EH (cell line): ENCODE measurements around the gene TLNRD1.
"Not testable (repeated sequence)": the region's sequence is repeated elsewhere in the genome, so short reads cannot be mapped to it uniquely, and the experiment has no call there.

ENCODE experiments used
- DNase-seq: peaks from one replicate; pipeline ENCODE4 v3.0.0-alpha.2; 2015; ENCODE audit warnings: low read depth

The TLNRD1 gene

DNA sequence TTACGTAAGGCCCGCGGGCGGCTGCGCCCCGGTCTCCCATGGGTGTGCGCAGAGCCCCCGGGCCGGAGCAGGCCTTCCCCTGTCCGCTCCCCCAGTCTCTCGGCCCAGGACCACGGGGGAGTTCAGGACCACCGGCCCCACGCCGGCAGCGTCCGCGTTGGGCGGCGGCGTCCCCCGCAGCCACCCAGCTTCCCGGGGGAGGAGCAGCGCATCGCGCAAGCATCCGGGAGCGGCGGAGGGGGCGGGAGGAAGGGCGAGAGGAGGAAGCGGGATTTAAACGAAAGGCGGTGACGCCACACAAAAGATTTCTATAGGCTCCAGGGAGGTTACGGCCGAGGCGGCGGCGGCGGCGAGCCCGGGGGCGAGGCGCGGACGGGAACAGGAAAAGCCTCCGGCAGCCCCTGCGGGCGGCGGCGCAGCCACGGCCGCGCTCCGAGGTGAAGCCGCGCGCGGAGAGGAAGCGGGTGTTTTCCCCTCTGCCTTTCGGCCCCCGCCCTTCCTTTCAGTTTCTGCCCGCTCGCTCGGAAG lies at the start of gene TLNRD1:
Gene TLNRD1 (plus strand): TSS at position 300 of the 528 bp plus-strand sequence. CDS start 1,349 bp downstream, outside the sequence.
- peak; percentile 94 for DNase-seq

DNA sequence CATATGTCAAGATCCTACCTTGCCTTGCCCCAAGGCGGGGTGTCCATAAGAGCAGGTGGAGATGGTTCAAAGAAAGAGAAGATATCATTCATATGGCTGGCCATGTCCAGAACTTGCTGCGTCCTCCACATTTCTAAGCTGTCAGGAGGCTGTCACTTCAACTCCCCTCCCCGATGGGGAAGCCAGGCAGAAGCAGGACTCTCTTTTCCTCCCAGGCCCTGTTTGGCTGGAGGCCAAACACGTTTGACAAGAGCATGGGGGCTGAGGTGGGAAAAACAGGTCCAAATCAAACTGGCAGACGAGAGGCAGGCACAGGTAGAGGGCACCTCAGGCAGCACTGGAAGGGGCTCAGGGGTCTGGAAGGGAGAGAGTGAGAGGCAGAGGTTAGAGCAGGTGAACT lies 48.8 kb upstream of the TLNRD1 start:
- DNase-seq, result no peak

- DNase-seq, result peak; percentile 58
Observed at GRCh38 chr15:80953001-80953952, 47.4 kb upstream of the TLNRD1 start.

- peak; percentile 40 for DNase-seq
Observed at GRCh38 chr15:80953953-80954778, 46.6 kb upstream of the TLNRD1 start.

GRCh38 chr15:80955571-80956452 lies 44.9 kb upstream of the TLNRD1 start:
- DNase-seq, result peak; percentile 94

DNA sequence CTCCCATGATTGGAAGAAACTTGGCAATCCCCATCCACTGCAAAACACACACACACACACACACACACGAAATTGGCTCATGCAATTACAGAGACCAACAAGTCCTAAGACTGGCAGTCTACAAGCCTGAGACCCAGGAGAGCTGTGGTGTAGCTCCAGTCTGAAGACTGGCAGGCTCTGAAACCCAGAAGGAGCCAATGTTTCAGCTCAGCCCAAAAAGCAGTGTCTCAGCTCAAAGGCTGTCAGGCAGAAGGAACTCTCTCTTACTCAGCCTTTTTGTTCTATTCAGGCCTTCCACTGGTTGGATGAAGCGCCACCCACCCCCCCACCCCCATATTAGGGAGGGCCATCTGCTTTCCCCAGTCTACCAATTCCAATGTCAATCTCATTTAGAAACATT lies 43.2 kb upstream of the TLNRD1 start:
- DNase-seq, result no peak

DNA sequence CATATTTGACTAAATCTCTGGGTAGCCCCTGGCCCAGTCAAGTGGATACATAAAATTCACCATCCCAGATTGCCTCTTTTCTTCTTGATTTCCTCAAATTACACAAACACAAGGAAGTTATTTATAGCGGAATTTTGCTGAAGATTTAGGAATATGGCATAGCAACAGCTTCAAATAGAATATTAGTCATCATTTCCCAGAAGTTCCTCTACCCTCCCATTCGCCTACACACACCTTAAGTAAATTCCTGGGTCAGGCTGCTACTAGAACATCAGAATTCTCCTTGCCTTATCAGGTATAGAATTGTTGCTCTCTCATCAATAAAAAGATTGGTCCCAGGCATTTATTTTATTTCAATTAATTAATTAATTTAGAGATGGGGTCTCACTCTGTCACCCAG lies 42.7 kb upstream of the TLNRD1 start:
- DNase-seq, result no peak

DNA sequence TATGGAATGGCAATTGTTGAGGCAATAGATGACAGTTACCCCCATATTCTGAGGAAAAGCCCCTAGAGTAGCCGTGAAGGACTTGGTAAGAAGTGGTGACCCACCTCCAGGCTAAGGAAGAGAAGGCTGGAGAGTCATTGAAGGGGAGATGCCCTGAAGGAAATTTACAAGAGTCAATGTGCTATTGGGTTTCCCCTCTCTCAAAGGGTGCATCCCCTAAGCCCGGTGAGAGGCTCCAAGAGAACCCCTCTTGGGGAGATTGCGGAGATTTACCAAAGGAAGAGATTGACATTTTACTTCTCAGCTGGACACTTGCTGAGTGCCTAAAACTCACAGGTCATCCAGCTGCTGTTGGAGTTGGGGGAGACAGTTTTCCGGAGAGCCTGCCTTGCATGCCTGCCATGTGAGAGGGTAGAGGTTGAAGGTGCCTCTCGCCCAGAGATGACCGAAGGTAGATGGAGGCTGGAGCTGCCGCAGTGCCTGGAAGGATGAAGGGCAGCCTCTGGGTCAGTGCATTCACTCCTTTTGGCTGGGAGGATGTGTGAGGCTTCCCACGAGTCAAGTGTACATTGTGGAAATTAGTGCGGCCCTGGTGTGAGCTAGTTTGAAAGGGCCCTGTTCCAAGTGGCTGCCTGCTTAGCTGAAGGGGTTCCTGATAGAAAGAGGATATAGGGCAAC lies 41.8 kb upstream of the TLNRD1 start:
- no peak for DNase-seq

GRCh38 chr15:80965454-80965853 lies 35.3 kb upstream of the TLNRD1 start:
- DNase-seq, result not testable (repeated sequence)

DNA sequence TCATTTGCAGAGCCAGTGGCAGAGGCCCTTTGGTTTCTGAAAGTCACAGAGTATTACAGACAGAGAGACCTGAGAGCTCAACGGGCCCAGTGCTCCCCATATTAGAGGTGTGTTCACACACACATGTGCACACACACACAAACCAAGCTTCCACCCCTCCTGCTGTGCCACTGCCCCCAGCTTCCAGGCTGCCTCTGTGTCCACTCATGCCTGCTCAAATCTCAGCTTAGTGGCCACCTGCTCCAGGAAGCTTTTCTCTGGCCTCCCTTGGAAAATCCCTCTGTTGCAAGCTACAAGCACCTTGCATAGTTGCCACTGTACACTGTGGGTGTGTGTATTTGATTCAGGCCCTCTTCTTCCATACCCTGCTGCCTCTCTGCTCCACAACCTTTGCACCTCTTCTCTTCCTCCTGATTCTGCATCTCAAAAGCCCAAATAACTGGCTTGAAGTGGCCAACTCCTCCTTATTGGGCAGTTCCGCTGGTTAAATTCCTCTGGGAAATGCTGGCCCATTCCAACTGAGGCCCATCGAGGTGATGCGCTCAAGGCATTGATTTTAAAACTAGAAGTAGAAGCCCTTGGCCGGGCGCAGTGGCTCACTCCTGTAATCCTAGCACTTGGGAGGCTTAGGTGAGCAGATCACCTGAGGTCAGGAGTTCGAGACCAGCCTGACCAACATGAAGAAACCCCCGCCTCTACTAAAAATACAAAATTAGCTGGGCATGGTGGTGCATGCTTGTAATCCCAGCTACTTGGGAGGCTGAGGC lies 34.1 kb upstream of the TLNRD1 start:
- no peak for DNase-seq

- peak; percentile 86 for DNase-seq
Observed at GRCh38 chr15:80967451-80967850, 33.3 kb upstream of the TLNRD1 start.

GRCh38 chr15:80967991-80968510 lies 32.7 kb upstream of the TLNRD1 start:
- no peak for DNase-seq

DNA sequence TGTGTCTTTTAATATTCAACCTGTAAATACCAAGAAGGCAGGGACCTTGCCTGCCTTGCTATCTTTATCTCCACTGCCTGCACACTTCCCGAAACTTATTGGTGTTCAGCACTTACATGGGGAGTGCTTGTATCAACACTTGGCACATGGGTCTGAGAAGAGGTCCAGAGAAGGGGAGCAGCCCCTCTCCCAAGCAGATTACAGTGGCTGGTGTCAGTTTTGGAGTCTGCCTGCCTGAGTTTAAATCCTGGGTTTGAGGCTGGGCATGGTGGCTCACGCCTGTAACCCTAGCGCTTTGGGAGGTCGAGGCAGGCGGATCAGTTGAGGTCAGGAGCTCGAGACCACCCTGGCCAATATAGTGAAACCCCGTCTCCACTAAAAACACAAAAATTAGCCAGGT lies 31.4 kb upstream of the TLNRD1 start:
- no peak for DNase-seq

DNA sequence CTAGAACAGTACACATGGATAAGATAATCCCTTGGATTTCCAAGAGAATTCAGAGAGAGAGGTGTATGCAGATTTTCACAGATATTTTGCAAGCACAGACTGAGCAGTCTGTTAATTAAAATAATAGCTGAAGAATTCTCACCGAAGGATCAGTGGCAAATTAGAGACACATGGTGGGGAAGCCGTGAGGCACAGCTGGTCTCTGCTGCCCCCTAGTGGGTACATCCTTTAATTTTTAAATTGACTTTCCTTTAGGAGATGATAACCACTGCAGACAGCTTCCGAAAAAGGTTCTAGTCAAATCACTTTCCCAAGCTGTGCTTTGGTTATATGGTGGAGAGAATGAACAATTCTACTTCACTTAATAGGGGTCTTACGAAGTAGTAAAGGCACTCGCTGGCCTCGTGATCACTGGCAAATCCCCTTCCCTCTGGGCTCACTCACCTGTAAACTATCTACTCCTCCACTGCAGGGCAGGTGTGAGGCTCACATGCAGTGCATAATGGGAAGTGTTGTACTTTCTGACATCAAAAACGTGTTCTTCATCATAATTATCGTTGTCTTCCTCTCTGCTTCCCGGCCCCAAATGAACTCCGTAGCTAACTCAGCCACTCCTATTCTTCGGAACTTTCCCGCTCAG lies 30.6 kb upstream of the TLNRD1 start:
- peak; percentile 73 for DNase-seq

DNA sequence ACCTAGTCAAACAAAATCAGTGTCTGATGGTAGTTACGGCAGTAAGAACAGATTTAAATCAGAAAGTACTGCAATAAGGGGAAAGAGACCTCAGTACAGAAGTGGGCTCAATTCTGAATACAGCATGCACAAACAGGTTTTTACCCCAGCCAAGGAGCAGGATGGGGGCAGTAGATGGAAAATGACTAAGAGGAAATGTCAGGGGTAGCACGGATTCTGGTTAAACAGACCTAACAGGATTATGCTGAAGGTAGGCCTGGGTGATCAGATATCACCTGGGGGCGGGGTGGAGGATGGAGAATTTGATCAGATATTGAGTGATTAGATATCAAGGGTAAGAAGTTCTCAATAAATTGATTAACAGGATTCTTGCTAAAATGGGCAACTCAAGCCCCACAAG lies 30.1 kb upstream of the TLNRD1 start:
- no peak for DNase-seq

GRCh38 chr15:80971143-80971542 lies 29.6 kb upstream of the TLNRD1 start:
- no peak for DNase-seq

DNA sequence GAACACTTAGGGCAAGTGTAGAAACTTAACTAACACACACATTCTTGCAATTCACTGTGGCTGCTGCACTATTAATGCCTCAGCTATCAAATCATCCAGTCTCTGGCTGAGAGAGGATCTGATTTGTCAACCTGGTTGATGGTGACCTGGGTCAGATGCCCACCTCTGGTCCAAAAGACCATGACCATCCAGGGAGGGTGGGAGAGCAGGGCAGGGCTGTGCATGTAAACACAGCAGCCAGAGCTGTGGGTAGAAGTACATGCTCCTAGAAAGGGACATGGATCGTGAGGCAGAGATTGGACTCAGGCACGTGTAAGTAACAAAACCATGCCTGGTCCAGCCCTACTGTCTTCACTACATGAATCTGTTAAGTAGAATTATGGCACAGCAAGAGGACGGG lies 28.4 kb upstream of the TLNRD1 start:
- DNase-seq, result no peak

- no peak for DNase-seq
Observed at GRCh38 chr15:80974914-80975313, 25.8 kb upstream of the TLNRD1 start.

GRCh38 chr15:80976851-80977250 lies 23.9 kb upstream of the TLNRD1 start:
- DNase-seq, result no peak
